Naive thymus-derived CD4-positive, alpha-beta T cell (primary cell): ENCODE measurements around the gene TSC22D2. TPM values are rescaled to one million over a fixed set of nuclear protein-coding genes. Genes with fewer than 3 reads are reported as not detected.

ENCODE experiments used
- ATAC-seq: fragments of 150-1000 bp; cut with Tn5 transposase; 2 replicates; pipeline ENCODE4 v1.10.0; 2021; ENCODE audit warnings: mild to moderate bottlenecking, moderate library complexity
- CTCF ChIA-PET: fragments of 350-600 bp; sonication (Branson Sonifier 250); formaldehyde crosslinking; loops from one replicate; lab custom pipeline; 2021; ENCODE audit warnings: antibody characterized with exemption; lab: Charles Lee
- POLR2A ChIA-PET: fragments of 350-600 bp; sonication (Branson Sonifier 250); formaldehyde crosslinking; loops from one replicate; lab custom pipeline; 2021; ENCODE audit warnings: antibody characterized with exemption, inconsistent platforms; lab: Charles Lee
- DNase-seq, 9 donors: peaks; one replicate each; pipeline versions ENCODE4 v3.0.0 to v3.0.0-alpha.2; 2020 to 2022; ENCODE audit warnings: mixed read lengths in 1 of 9
- H3K27ac ChIP-seq: one replicate; pipeline ENCODE4 v1.7.0; 2013; ENCODE audit warnings: mild to moderate bottlenecking, low read depth, low read length, moderate library complexity
- H3K27me3 ChIP-seq, 2 donors: one replicate each; pipeline ENCODE4 v1.7.0; 2013; ENCODE audit warnings: low read length in 2 of 2, mild to moderate bottlenecking in 2 of 2, moderate library complexity in 2 of 2; ENCODE audit not compliant: control insufficient read depth in 2 of 2, insufficient read depth in 2 of 2
- H3K36me3 ChIP-seq, 3 experiments: 1 replicate in 2 of 3; 2 replicates in 1 of 3; pipeline ENCODE4 v1.7.0; 2013; ENCODE audit warnings: low read length in 3 of 3, mild to moderate bottlenecking in 3 of 3, moderate library complexity in 1 of 3; ENCODE audit not compliant: insufficient read depth in 3 of 3, control insufficient read depth in 2 of 3
- H3K4me1 ChIP-seq, 2 donors: one replicate each; pipeline ENCODE4 v1.7.0; 2013; ENCODE audit warnings: low read length in 2 of 2, mild to moderate bottlenecking in 2 of 2, moderate library complexity in 1 of 2; ENCODE audit not compliant: control insufficient read depth in 2 of 2, insufficient read depth in 2 of 2
- H3K4me3 ChIP-seq: 2 replicates; pipeline ENCODE4 v1.7.0; 2013; ENCODE audit warnings: mild to moderate bottlenecking, low read length
- H3K9me3 ChIP-seq, 3 experiments: 1 replicate in 2 of 3; 2 replicates in 1 of 3; pipeline ENCODE4 v1.7.0; 2013; ENCODE audit warnings: low read length in 3 of 3; ENCODE audit not compliant: control insufficient read depth in 2 of 3
- H3K27ac Mint-ChIP-seq, 9 donors: one replicate each; pipeline ENCODE4 v1.8.0; 2020 to 2022; ENCODE audit warnings: mixed read lengths in 9 of 9, mild to moderate bottlenecking in 8 of 9, moderate library complexity in 5 of 9, inconsistent platforms in 2 of 9
- H3K27me3 Mint-ChIP-seq, 5 donors: one replicate each; pipeline ENCODE4 v1.8.0; 2021 to 2022; ENCODE audit warnings: mixed read lengths in 5 of 5, mild to moderate bottlenecking in 1 of 5
- H3K36me3 Mint-ChIP-seq, 5 donors: one replicate each; pipeline ENCODE4 v1.8.0; 2020 to 2022; ENCODE audit warnings: mixed read lengths in 5 of 5, mild to moderate bottlenecking in 3 of 5, inconsistent platforms in 1 of 5
- H3K4me1 Mint-ChIP-seq, 7 donors: one replicate each; pipeline ENCODE4 v1.8.0; 2020 to 2022; ENCODE audit warnings: mixed read lengths in 7 of 7, mild to moderate bottlenecking in 3 of 7, inconsistent platforms in 1 of 7
- H3K4me3 Mint-ChIP-seq, 10 donors: one replicate each; pipeline ENCODE4 v1.8.0; 2020 to 2022; ENCODE audit warnings: mild to moderate bottlenecking in 10 of 10, mixed read lengths in 10 of 10, moderate library complexity in 6 of 10, inconsistent platforms in 2 of 10
- H3K9me3 Mint-ChIP-seq, 11 donors: one replicate each; pipeline ENCODE4 v1.8.0; 2020 to 2022; ENCODE audit warnings: mixed read lengths in 11 of 11, mild to moderate bottlenecking in 4 of 11, inconsistent platforms in 1 of 11, moderate library complexity in 1 of 11
- intact Hi-C, 2 donors: fragments of 100-400 bp; cut with micrococcal nuclease; formaldehyde crosslinking; loops; one replicate each; pipeline ENCODE4 v1.15.1; 2023
- polyA plus RNA-seq, 2 donors: library from polyadenylated mRNA; unstranded; fragments of 300-500 nt; fragmentation: Illumina TruSeq; gene quantifications; one replicate each; pipeline ENCODE4 v1.2.3, GENCODE V29; 2021
- total RNA-seq, 6 experiments: library from RNA in 5 of 6; stranded (reverse) in 5 of 6; gene quantifications; 1 replicate in 5 of 6; 2 replicates in 1 of 6; pipeline ENCODE4 v1.2.3 and lab custom pipeline; 2021 to 2026

TSC22D2 gene
- total and polyA plus RNA-seq, 7 experiments from 2014 or later, result 6.6 to 42.1 (median 26.1) TPM

- Mint-ChIP-seq H3K27ac (peak overlapping the region; percentile 22 to 85 (median 64)), H3K4me3 (peak overlapping the region; percentile 56 to 88 (median 80)), H3K27me3 (peaks cover 0 to 2% (median 0%) of the 10 kb centered on the region in 5 donors), H3K4me1 (peaks cover 17 to 34% (median 20%) of the 10 kb centered on the region in 7 donors), H3K9me3 (no peaks in the 10 kb centered on the region), H3K36me3 (peaks cover 0 to 1% (median 0%) of the 10 kb centered on the region in 5 donors)
- H3K4me1 ChIP-seq, result peaks cover 7 to 8% of the 10 kb centered on the region in 2 donors
- ChIA-PET POLR2A (interaction anchor here (0.6 to 1.6 kb wide), 4 partner anchors 20 to 219 kb away, joined by 3 to 12 read pairs (median 5); partner anchors contain the start of genes SELENOT and TSC22D2), CTCF (interaction anchor here (0.7 to 1.3 kb wide), 3 partner anchors 111 to 403 kb away, joined by 3 to 4 read pairs (median 3); no protein-coding TSS in a partner anchor)
- ATAC-seq, result peak; percentile 96
- no peaks in the 10 kb centered on the region for H3K36me3 ChIP-seq
- peak overlapping the region; percentile 42 for H3K27ac ChIP-seq
- intact Hi-C loops, result loop anchor here (1.0 kb wide), 2 partner anchors 24 to 111 kb away; partner anchors contain the start of gene TSC22D2 (in 2 of the 2)
- peak in 8 of 9 donors; percentile 47 to 70 (median 61) for DNase-seq
- H3K27me3 ChIP-seq, result no peaks in the 10 kb centered on the region
- H3K4me3 ChIP-seq, result peak overlapping the region; percentile 46
- no peaks in the 10 kb centered on the region for H3K9me3 ChIP-seq
Observed at GRCh38 chr3:150384296-150385212, 23.5 kb upstream of the TSC22D2 start.

- intact Hi-C loops, result loop anchor here (1.0 kb wide), 2 partner anchors 23 to 110 kb away; partner anchors contain the start of gene TSC22D2 (in 2 of the 2)
- Histone ChIP-seq H3K4me1 (peaks cover 7 to 8% of the 10 kb centered on the region in 2 donors), H3K36me3 (no peaks in the 10 kb centered on the region), H3K27me3 (no peaks in the 10 kb centered on the region), H3K4me3 (peak overlapping the region; percentile 46), H3K27ac (no peak overlapping the region), H3K9me3 (no peaks in the 10 kb centered on the region)
- peaks cover 0 to 1% (median 0%) of the 10 kb centered on the region in 5 donors for H3K36me3 Mint-ChIP-seq
- peak overlapping the region in 9 of 10 donors; percentile 69 to 88 (median 81) for H3K4me3 Mint-ChIP-seq
- peak overlapping the region in 8 of 9 donors; percentile 19 to 85 (median 67) for H3K27ac Mint-ChIP-seq
- ChIA-PET CTCF (interaction anchor here (0.7 to 1.3 kb wide), 3 partner anchors 110 to 402 kb away, joined by 3 to 4 read pairs (median 3); no protein-coding TSS in a partner anchor), POLR2A (interaction anchor here (0.6 to 1.6 kb wide), 4 partner anchors 19 to 218 kb away, joined by 3 to 12 read pairs (median 5); partner anchors contain the start of genes SELENOT and TSC22D2)
- ATAC-seq (peak; percentile 54), DNase-seq (peak in 2 of 9 donors; percentile 18 to 36)
- H3K9me3 Mint-ChIP-seq, result no peaks in the 10 kb centered on the region
- H3K4me1 Mint-ChIP-seq, result peaks cover 17 to 36% (median 21%) of the 10 kb centered on the region in 7 donors
- peaks cover 0 to 2% (median 0%) of the 10 kb centered on the region in 5 donors for H3K27me3 Mint-ChIP-seq
Observed at GRCh38 chr3:150385296-150386242, 22.5 kb upstream of the TSC22D2 start.

GRCh38 chr3:150388498-150389418, 19.3 kb upstream of the TSC22D2 start:
- Mint-ChIP-seq H3K27me3 (peaks cover 0 to 4% (median 0%) of the 10 kb centered on the region in 5 donors), H3K27ac (no peak overlapping the region), H3K4me3 (no peak overlapping the region), H3K36me3 (peaks cover 0 to 1% (median 0%) of the 10 kb centered on the region in 5 donors), H3K4me1 (peaks cover 12 to 26% (median 21%) of the 10 kb centered on the region in 7 donors), H3K9me3 (no peaks in the 10 kb centered on the region)
- Histone ChIP-seq H3K27me3 (no peaks in the 10 kb centered on the region), H3K4me3 (no peak overlapping the region), H3K27ac (no peak overlapping the region), H3K9me3 (no peaks in the 10 kb centered on the region), H3K36me3 (no peaks in the 10 kb centered on the region), H3K4me1 (peaks cover 7 to 8% of the 10 kb centered on the region in 2 donors)
- CTCF ChIA-PET, result no interaction called here
- no peak for DNase-seq
- no peak for ATAC-seq
- POLR2A ChIA-PET, result no interaction called here
- intact Hi-C loops, result loop anchor here in 1 of 2 donors (1.0 kb wide), 1 partner anchor 10 kb away; no protein-coding TSS in a partner anchor

GRCh38 chr3:150390087-150390486, 18.0 kb upstream of the TSC22D2 start:
- no peaks in the 10 kb centered on the region for H3K27me3 ChIP-seq
- H3K4me3 ChIP-seq, result no peak overlapping the region
- ATAC-seq (no peak), DNase-seq (no peak)
- H3K9me3 ChIP-seq, result no peaks in the 10 kb centered on the region
- POLR2A ChIA-PET, result interaction anchor here (0.7 to 0.8 kb wide), 2 partner anchors 18 to 152 kb away, joined by 3 to 4 read pairs; partner anchors contain the start of gene TSC22D2
- no peaks in the 10 kb centered on the region for H3K9me3 Mint-ChIP-seq
- peaks cover 6 to 19% (median 12%) of the 10 kb centered on the region in 7 donors for H3K4me1 Mint-ChIP-seq
- peaks cover 6 to 7% of the 10 kb centered on the region in 2 donors for H3K4me1 ChIP-seq
- no peak overlapping the region for H3K27ac ChIP-seq
- intact Hi-C loops, result no loop called here
- CTCF ChIA-PET, result interaction anchor here (1.1 kb wide), 1 partner anchor 16 kb away, joined by 4 read pairs; no protein-coding TSS in a partner anchor
- no peak overlapping the region for H3K4me3 Mint-ChIP-seq
- peak overlapping the region in 2 of 9 donors; percentile 16 for H3K27ac Mint-ChIP-seq
- peaks cover 0 to 5% (median 0%) of the 10 kb centered on the region in 5 donors for H3K27me3 Mint-ChIP-seq
- H3K36me3 Mint-ChIP-seq, result peaks cover 0 to 1% (median 0%) of the 10 kb centered on the region in 5 donors
- H3K36me3 ChIP-seq, result no peaks in the 10 kb centered on the region

- Mint-ChIP-seq H3K9me3 (no peaks in the 10 kb centered on the region), H3K4me1 (peaks cover 0 to 10% (median 4%) of the 10 kb centered on the region in 7 donors), H3K36me3 (no peaks in the 10 kb centered on the region), H3K27me3 (peaks cover 0 to 5% (median 0%) of the 10 kb centered on the region in 5 donors), H3K4me3 (no peak overlapping the region), H3K27ac (no peak overlapping the region)
- no peaks in the 10 kb centered on the region for H3K27me3 ChIP-seq
- no peak overlapping the region for H3K4me3 ChIP-seq
- H3K36me3 ChIP-seq, result no peaks in the 10 kb centered on the region
- H3K27ac ChIP-seq, result no peak overlapping the region
- H3K4me1 ChIP-seq, result no peaks in the 10 kb centered on the region
- ATAC-seq, result no peak
- H3K9me3 ChIP-seq, result no peaks in the 10 kb centered on the region
- CTCF ChIA-PET, result interaction anchor here (1.1 kb wide), 1 partner anchor 15 kb away, joined by 4 read pairs; no protein-coding TSS in a partner anchor
- POLR2A ChIA-PET, result no interaction called here
- no peak for DNase-seq
- intact Hi-C loops, result no loop called here
Observed at GRCh38 chr3:150391161-150391560, 16.9 kb upstream of the TSC22D2 start.
